Heart right ventricle (tissue), 16 donors: ENCODE results near the gene AGRN. TPM values are rescaled to one million over a fixed set of nuclear protein-coding genes. Genes with fewer than 3 reads are reported as not detected.
"Not testable (repeated sequence)": the region's sequence is repeated elsewhere in the genome, so short reads cannot be mapped to it uniquely, and the experiment has no call there.

Experiments
- ATAC-seq, 8 donors: fragments of 200-7000 bp; cut with Tn5 transposase; one replicate each; pipeline ENCODE4 v1.9.1; 2020; ENCODE audit warnings: mild to moderate bottlenecking in 8 of 8, moderate library complexity in 8 of 8, moderate number of reproducible peaks in 1 of 8
- DNase-seq, 2 donors: peaks; one replicate each; pipeline ENCODE4 v3.0.0-alpha.2; 2020
- H3K27ac ChIP-seq, 10 donors: fragments of 200-600 bp; sonication (generic) in 2 of 10; one replicate each; pipeline versions ENCODE4 v1.5.0 to v1.8.0; 2020 to 2022; ENCODE audit warnings: mild to moderate bottlenecking in 3 of 10
- H3K27me3 ChIP-seq, 7 donors: fragments of 200-600 bp; one replicate each; pipeline ENCODE4 v1.8.0; 2021 to 2022; ENCODE audit warnings: mild to moderate bottlenecking in 2 of 7
- H3K36me3 ChIP-seq, 9 donors: fragments of 200-600 bp; sonication (generic) in 1 of 9; one replicate each; pipeline versions ENCODE4 v1.5.0 to v1.8.0; 2020 to 2022; ENCODE audit warnings: mild to moderate bottlenecking in 2 of 9
- H3K4me1 ChIP-seq, 9 donors: fragments of 200-600 bp; sonication (generic) in 1 of 9; one replicate each; pipeline versions ENCODE4 v1.5.0 to v1.8.0; 2020 to 2022; ENCODE audit warnings: mild to moderate bottlenecking in 4 of 9
- H3K4me3 ChIP-seq, 10 donors: fragments of 200-600 bp; sonication (generic) in 2 of 10; one replicate each; pipeline versions ENCODE4 v1.5.0 to v1.8.0; 2020 to 2022; ENCODE audit warnings: mild to moderate bottlenecking in 7 of 10, moderate library complexity in 2 of 10
- H3K9me3 ChIP-seq, 11 donors: fragments of 200-600 bp in 10 of 11; sonication (generic) in 2 of 11; one replicate each; pipeline versions ENCODE4 v1.5.0 to v1.8.0; 2013 to 2022; ENCODE audit warnings: mild to moderate bottlenecking in 2 of 11, control low read depth in 1 of 11, moderate library complexity in 1 of 11
- WGBS, 2 donors: extraction: QIAGEN DNeasy Blood & Tissue Kit; methylation state at CpG; one replicate each; pipeline ENCODE4 v1.1.7; 2013; ENCODE audit warnings: inconsistent platforms in 1 of 2; 5-methylcytosine and 5-hydroxymethylcytosine counted together
- intact Hi-C, 10 donors: fragments of 100-400 bp; cut with DNase I; formaldehyde crosslinking; loops; one replicate each; pipeline versions ENCODE4 v1.11.1 to v1.14.2; 2022
- polyA plus RNA-seq, 2 donors: library from polyadenylated mRNA; stranded (reverse); fragments of 200-250 nt; gene quantifications; one replicate each; pipeline ENCODE4 v1.2.3, GENCODE V29; 2013
- total RNA-seq, 10 donors: library from RNA; stranded (reverse); fragmentation: NEBNext Ultra II Directional in 3 of 10; extraction: Animal tissue kit (Norgen Biotek cat#: 25700) in 3 of 10; gene quantifications; one replicate each; pipeline versions ENCODE4 v1.2.1 to v1.2.4, GENCODE V29; 2021 to 2023
- TF ChIP-seq, protein P1 (sequence below), 9 donors: fragments of 200-600 bp; sonication (generic) in 2 of 9; IDR thresholded peaks; one replicate each; pipeline versions ENCODE4 v1.5.0 to v1.8.0; 2021 to 2022; ENCODE audit warnings: antibody characterized with exemption in 9 of 9, mild to moderate bottlenecking in 5 of 9, moderate library complexity in 1 of 9
- donor health status: Arrhythmogenic right ventricular cardiomyopathy.
- donor health status: ischemic (EF 13 %, LVEDD 7.1; RV severe dilation, severe dysfunction).
- donor health status: healthy with polysubstance abuse.
- donor health status: DM: no; HTN: yes; CAD: no.
- donor health status: DM: no; HTN: no; CAD: no.
- donor health status: ischemic (EF 25% LVEDD 6.9; RV normal size, moderate dysfunction).
- donor health status: ischemic (EF 25% LVEDD 5.7; RV mildly dilated, moderate dysfunction).
- donor health status: healthy.
- donor health status: DM: yes; HTN: yes; CAD: no.
- donor health status: Ischemic cardiomyopathy.
- donor health status: ischemic (EF 35%, LVEDD 5.7; RV mildly dilated, moderate dysfunction).
- donor health status: nonischemic (EF 11% LVEDD 7.7; RV severe dilation, severe dysfunction).
- donor health status: DM: yes; HTN: yes; CAD: no.
- donor health status: PGD.
- donor health status: ischemic (EF 29% LVEDD 5.4; RV normal size, mild dysfunction).
- donor health status: nonischemic (EF 23%, LVEDD 6.1; RV moderate dilation, normal function).

AGRN gene
- total and polyA plus RNA-seq, 12 donors: 11.5 to 33.9 (median 18.3) TPM

GRCh38 chr1:1027791-1028190, 7.9 kb downstream of the AGRN start:
- Histone ChIP-seq H3K4me1 (peaks cover 11 to 60% (median 24%) of the 10 kb centered on the region in 9 donors), H3K27me3 (peaks cover 0 to 24% (median 0%) of the 10 kb centered on the region in 7 donors), H3K4me3 (no peak overlapping the region), H3K9me3 (no peaks in the 10 kb centered on the region), H3K36me3 (peaks cover 0 to 8% (median 0%) of the 10 kb centered on the region in 9 donors), H3K27ac (no peak overlapping the region)
- no peak for ATAC-seq
- no peak for DNase-seq
- WGBS, 2 donors: 85 to 89% methylated on average over 17 of the region's 17 CpGs
- intact Hi-C loops: loop anchor here in 2 of 10 donors (5.0 to 10.0 kb wide), 2 partner anchors 35 to 267 kb away; no protein-coding TSS in a partner anchor
- TF ChIP-seq, protein P1, sequence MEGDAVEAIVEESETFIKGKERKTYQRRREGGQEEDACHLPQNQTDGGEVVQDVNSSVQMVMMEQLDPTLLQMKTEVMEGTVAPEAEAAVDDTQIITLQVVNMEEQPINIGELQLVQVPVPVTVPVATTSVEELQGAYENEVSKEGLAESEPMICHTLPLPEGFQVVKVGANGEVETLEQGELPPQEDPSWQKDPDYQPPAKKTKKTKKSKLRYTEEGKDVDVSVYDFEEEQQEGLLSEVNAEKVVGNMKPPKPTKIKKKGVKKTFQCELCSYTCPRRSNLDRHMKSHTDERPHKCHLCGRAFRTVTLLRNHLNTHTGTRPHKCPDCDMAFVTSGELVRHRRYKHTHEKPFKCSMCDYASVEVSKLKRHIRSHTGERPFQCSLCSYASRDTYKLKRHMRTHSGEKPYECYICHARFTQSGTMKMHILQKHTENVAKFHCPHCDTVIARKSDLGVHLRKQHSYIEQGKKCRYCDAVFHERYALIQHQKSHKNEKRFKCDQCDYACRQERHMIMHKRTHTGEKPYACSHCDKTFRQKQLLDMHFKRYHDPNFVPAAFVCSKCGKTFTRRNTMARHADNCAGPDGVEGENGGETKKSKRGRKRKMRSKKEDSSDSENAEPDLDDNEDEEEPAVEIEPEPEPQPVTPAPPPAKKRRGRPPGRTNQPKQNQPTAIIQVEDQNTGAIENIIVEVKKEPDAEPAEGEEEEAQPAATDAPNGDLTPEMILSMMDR (IDR thresholded peaks at IDR 0.05): no peak

DNA sequence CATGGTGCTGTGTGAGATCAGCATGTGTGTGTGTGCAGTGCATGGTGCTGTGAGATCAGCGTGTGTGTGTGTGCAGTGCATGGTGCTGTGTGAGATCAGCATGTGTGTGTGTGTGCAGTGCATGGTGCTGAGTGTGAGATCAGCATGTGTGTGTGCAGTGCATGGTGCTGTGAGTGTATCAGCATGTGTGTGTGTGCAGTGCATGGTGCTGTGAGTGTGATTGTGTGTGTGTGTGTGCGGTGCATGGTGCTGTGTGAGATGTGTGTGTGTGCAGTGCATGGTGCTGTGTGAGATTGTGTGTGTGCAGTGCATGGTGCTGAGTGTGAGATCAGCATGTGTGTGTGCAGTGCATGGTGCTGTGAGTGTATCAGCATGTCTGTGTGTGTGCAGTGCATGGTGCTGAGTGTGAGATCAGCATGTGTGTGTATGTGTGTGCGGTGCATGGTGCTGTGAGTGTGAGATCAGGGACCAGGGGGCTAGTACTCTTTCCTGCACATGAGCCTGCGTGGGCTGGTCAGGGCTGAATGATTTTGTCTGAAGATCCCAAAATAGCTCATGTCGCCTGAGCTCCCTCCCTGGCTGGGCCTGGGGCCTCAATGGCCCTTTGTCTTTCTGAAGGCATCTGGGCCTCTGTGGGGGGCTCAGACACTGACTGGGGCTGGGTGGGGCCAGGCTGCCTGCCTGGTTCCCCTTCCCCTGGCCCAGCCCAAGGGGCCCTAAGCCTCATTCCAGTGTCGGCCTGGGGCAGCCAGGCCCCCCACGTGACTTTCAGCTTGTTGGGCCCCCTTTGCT, 11.1 kb downstream of the AGRN start:
- not testable (repeated sequence) for H3K9me3 ChIP-seq
- H3K4me1 ChIP-seq: peaks cover 3 to 43% (median 17%) of the 10 kb centered on the region in 9 donors
- WGBS, 2 donors: 69 to 72% methylated on average over 7 of the region's 7 CpGs

DNA sequence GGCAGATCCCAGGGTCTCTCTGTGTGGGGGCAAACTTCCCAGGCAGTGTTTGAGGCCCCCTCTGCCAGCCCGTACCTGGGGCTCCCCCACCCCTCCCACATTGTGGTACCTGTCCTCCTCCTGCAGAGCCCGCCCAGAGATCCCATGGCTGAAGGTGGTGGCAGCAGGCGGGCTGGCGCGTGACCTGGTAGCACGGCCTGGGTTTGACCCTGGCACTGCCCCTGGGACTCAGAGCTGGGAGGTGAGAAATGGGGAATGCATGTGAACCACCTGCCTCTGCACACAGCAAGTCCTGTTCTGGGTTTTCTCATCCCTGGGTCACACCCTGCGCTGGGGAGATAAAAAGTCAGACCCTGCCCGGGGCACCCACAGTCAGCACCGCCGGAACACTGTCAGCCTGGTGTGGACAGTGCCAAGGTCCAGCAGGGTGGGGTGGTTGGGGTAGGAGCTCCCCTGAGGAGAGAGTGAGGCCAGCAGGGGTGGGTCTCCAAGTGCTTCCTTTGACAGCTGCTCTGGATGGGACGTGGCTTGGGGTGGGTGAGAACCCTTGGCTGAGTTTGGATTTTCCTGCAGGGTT, 11.8 kb downstream of the AGRN start:
- ATAC-seq: peak in 2 of 8 donors; percentile 2 to 4
- Histone ChIP-seq H3K4me1 (peaks cover 0 to 38% (median 12%) of the 10 kb centered on the region in 9 donors), H3K4me3 (no peak overlapping the region), H3K36me3 (peaks cover 0 to 20% (median 0%) of the 10 kb centered on the region in 9 donors), H3K27ac (no peak overlapping the region), H3K9me3 (no peaks in the 10 kb centered on the region), H3K27me3 (peaks cover 0 to 52% (median 12%) of the 10 kb centered on the region in 7 donors)
- 85 to 88% methylated on average over 11 of the region's 11 CpGs for WGBS, 2 donors
- TF ChIP-seq, protein P1 (IDR thresholded peaks at IDR 0.05): no peak
- intact Hi-C loops: loop anchor here in 2 of 10 donors (5.0 to 10.0 kb wide), 2 partner anchors 36 to 263 kb away; no protein-coding TSS in a partner anchor
- DNase-seq: no peak

More for the DNA sequence above, 11.1 kb downstream of the AGRN start:
- not testable (repeated sequence) for DNase-seq, ATAC-seq, H3K27ac ChIP-seq, H3K4me3 ChIP-seq
- intact Hi-C loops: loop anchor here in 2 of 10 donors (5.0 to 10.0 kb wide), 2 partner anchors 36 to 264 kb away; no protein-coding TSS in a partner anchor
- Histone ChIP-seq H3K27me3 (peaks cover 0 to 46% (median 12%) of the 10 kb centered on the region in 7 donors), H3K36me3 (peaks cover 0 to 18% (median 0%) of the 10 kb centered on the region in 9 donors)

DNA sequence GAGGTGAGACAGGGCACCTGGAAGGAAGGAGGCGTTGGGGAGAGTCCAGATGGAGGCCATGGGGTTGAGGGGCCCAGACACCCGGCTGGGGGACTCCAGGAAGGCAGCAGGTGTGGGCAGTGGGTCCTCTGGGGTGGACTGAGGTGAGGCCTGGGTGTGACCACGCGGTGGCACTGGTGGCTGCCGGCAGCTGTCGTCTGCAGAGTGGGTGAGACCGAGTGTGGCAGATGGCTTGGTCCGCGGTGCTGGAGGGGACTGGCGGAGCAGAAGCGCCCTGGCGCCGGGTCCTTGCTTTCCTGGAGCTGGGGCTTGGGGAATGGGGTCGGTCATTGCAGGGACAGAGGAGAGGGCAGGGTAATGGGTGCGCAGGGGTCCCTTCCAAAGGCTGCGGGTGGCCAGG, 12.5 kb downstream of the AGRN start:
- Histone ChIP-seq H3K9me3 (no peaks in the 10 kb centered on the region), H3K36me3 (peaks cover 0 to 27% (median 0%) of the 10 kb centered on the region in 9 donors), H3K27ac (no peak overlapping the region), H3K4me3 (peak overlapping the region in 9 of 10 donors; percentile 35 to 57 (median 49)), H3K27me3 (peaks cover 0 to 58% (median 12%) of the 10 kb centered on the region in 7 donors), H3K4me1 (peaks cover 0 to 40% (median 12%) of the 10 kb centered on the region in 9 donors)
- intact Hi-C loops: loop anchor here in 2 of 10 donors (5.0 to 10.0 kb wide), 2 partner anchors 35 to 262 kb away; no protein-coding TSS in a partner anchor
- TF ChIP-seq, protein P1 (IDR thresholded peaks at IDR 0.05): no peak
- 33 to 44% methylated on average over 16 of the region's 16 CpGs for WGBS, 2 donors
- peak; percentile 19 to 74 (median 68) for ATAC-seq
- DNase-seq: no peak
